SK-N-SH (cell line): Measurements from ENCODE around the gene FEZF1. TPM values are rescaled to one million over a fixed set of nuclear protein-coding genes. Genes with fewer than 3 reads are reported as not detected.
A peak's percentile ranks its signal among the peaks of the same experiment; 100 is the strongest.

Experiments
- CTCF ChIA-PET: fragments of 300-600, 350-600 bp; formaldehyde crosslinking; extraction: SDS; loops from one replicate; lab custom pipeline; 2021; lab: Yijun Ruan, JAX
- POLR2A ChIA-PET: fragments of 350-600 bp; sonication (Branson Sonifier 250); formaldehyde crosslinking; extraction: SDS; loops from one replicate; lab custom pipeline; 2020; ENCODE audit warnings: antibody characterized with exemption, inconsistent platforms; lab: Yijun Ruan, JAX
- DNase-seq: peaks from one replicate; pipeline ENCODE4 v3.0.0; 2012
- H2AFZ ChIP-seq: fragments of 200-600 bp; sonication (generic); 2 replicates; pipeline ENCODE4 v1.8.1; 2016; ENCODE audit warnings: antibody characterized with exemption, mild to moderate bottlenecking, low read depth
- H3F3A ChIP-seq: fragments of 200-600 bp; sonication (generic); replicated peaks from 2 replicates; pipeline ENCODE3; 2016; ENCODE audit warnings: antibody characterized with exemption, mild to moderate bottlenecking; ENCODE audit not compliant: insufficient read depth
- H3K27ac ChIP-seq, 2 experiments: fragments of 200-500 bp in 1 of 2; fragments of 200-600 bp in 1 of 2; sonication (Bioruptor generic) in 1 of 2; sonication (generic), shearing (Covaris generic) in 1 of 2; 2 replicates each; pipeline versions ENCODE4 v1.5.1 to v1.6.1; 2014 to 2016; ENCODE audit warnings: low read depth in 2 of 2, inconsistent platforms in 1 of 2, low read length in 1 of 2, mild to moderate bottlenecking in 1 of 2, mixed read lengths in 1 of 2
- H3K27me3 ChIP-seq: fragments of 200-600 bp; sonication (generic), shearing (Covaris generic); 2 replicates; pipeline ENCODE4 v1.6.1; 2016; ENCODE audit warnings: mixed run types; ENCODE audit not compliant: insufficient read depth
- H3K36me3 ChIP-seq, 2 experiments: fragments of 200-500 bp in 1 of 2; fragments of 200-600 bp in 1 of 2; sonication (Bioruptor generic) in 1 of 2; sonication (generic) in 1 of 2; replicated peaks in 1 of 2; 2 replicates each; pipeline versions ENCODE3 to v1.5.1; 2014 to 2016; ENCODE audit warnings: low read length in 1 of 2, mild to moderate bottlenecking in 1 of 2; ENCODE audit not compliant: insufficient read depth in 2 of 2, control insufficient read depth in 1 of 2
- H3K4me1 ChIP-seq, 2 experiments: fragments of 200-500 bp in 1 of 2; fragments of 200-600 bp in 1 of 2; sonication (Bioruptor generic) in 1 of 2; sonication (generic), shearing (Covaris generic) in 1 of 2; 2 replicates each; pipeline versions ENCODE4 v1.5.1 to v1.6.1; 2014 to 2016; ENCODE audit warnings: low read depth in 1 of 2, low read length in 1 of 2, mixed run types in 1 of 2; ENCODE audit not compliant: insufficient read depth in 2 of 2, control insufficient read depth in 1 of 2
- H3K4me2 ChIP-seq: fragments of 200-600 bp; sonication (generic), shearing (Covaris generic); 2 replicates; pipeline ENCODE4 v1.6.1; 2017; ENCODE audit warnings: mixed run types
- H3K4me3 ChIP-seq, 2 experiments: fragments of 200-500 bp in 1 of 2; fragments of 200-600 bp in 1 of 2; sonication (Bioruptor generic) in 1 of 2; sonication (generic), shearing (Covaris generic) in 1 of 2; 2 replicates each; pipeline versions ENCODE4 v1.5.1 to v1.8.1; 2014 to 2016; ENCODE audit warnings: low read depth in 2 of 2, inconsistent platforms in 1 of 2, low read length in 1 of 2, mild to moderate bottlenecking in 1 of 2, mixed read lengths in 1 of 2, moderate library complexity in 1 of 2
- H3K79me2 ChIP-seq: fragments of 200-600 bp; sonication (generic); 2 replicates; pipeline ENCODE4 v1.8.1; 2017; ENCODE audit warnings: mild to moderate bottlenecking; ENCODE audit not compliant: insufficient read depth
- H3K9ac ChIP-seq: fragments of 200-600 bp; sonication (generic); 2 replicates; pipeline ENCODE4 v1.6.1; 2017; ENCODE audit warnings: mixed run types
- H3K9me2 ChIP-seq: fragments of 200-600 bp; sonication (generic); 2 replicates; pipeline ENCODE4 v1.6.1; 2017; ENCODE audit warnings: mixed run types
- H3K9me3 ChIP-seq: fragments of 200-600 bp; sonication (generic); 2 replicates; pipeline ENCODE4 v1.6.1; 2017; ENCODE audit warnings: mixed run types, mild to moderate bottlenecking, moderate library complexity
- H4K20me1 ChIP-seq: fragments of 200-600 bp; sonication (generic); 2 replicates; pipeline ENCODE4 v1.6.1; 2017; ENCODE audit warnings: mild to moderate bottlenecking, mixed run types; ENCODE audit not compliant: insufficient read depth
- CHD2 ChIP-seq: fragments of 150-350 bp; IDR thresholded peaks from 2 replicates; pipeline ENCODE4 v1.6.1; 2018; ENCODE audit warnings: low read length; ENCODE audit not compliant: partially characterized antibody
- EZH2phosphoT487 ChIP-seq: fragments of 200-600 bp; sonication (generic); IDR thresholded peaks from 2 replicates; pipeline ENCODE4 v1.6.1; 2017; ENCODE audit warnings: low read depth, mixed run types, mild to moderate bottlenecking, antibody characterized with exemption, moderate library complexity, borderline replicate concordance
- FOSL2 ChIP-seq: IDR thresholded peaks from 2 replicates; pipeline ENCODE4 v1.4.0; 2012; ENCODE audit warnings: low read depth, mild to moderate bottlenecking, moderate library complexity, borderline replicate concordance
- FOXJ3 ChIP-seq: sonication (generic); formaldehyde crosslinking; IDR thresholded peaks from 2 replicates; pipeline ENCODE4 v1.5.1; 2020; ENCODE audit warnings: mild to moderate bottlenecking, missing genetic modification reagents
- IRF3 ChIP-seq: fragments of 150-350 bp; IDR thresholded peaks from 2 replicates; pipeline ENCODE4 v1.6.1; 2016; ENCODE audit warnings: mild to moderate bottlenecking, low read depth, low read length
- NFIC ChIP-seq: IDR thresholded peaks from 2 replicates; pipeline ENCODE4 v1.4.0; 2012; ENCODE audit warnings: borderline replicate concordance
- RCOR1 ChIP-seq: fragments of 150-350 bp; IDR thresholded peaks from 2 replicates; pipeline ENCODE4 v1.6.1; 2017; ENCODE audit warnings: antibody characterized with exemption, low read length
- RFX5 ChIP-seq: IDR thresholded peaks from 2 replicates; pipeline ENCODE4 v1.6.1; 2012; ENCODE audit warnings: mild to moderate bottlenecking, improper control_type of control experiment, low read length
- TEAD4 ChIP-seq: IDR thresholded peaks from 2 replicates; pipeline ENCODE4 v1.4.0; 2012; ENCODE audit warnings: mild to moderate bottlenecking, borderline replicate concordance; ENCODE audit not compliant: insufficient read depth
- WGBS: methylation state at CpG from one replicate; pipeline ENCODE4 v1.1.6; 2017; ENCODE audit warnings: low lambda C conversion rate; 5-methylcytosine and 5-hydroxymethylcytosine counted together
- polyA plus RNA-seq, 3 experiments: library from polyadenylated mRNA; depleted of rRNA; stranded (reverse); fragments of >200 nt; gene quantifications; 2 replicates each; pipeline ENCODE4 v1.2.3, GENCODE V29; 2012

FEZF1 gene
- polyA plus RNA-seq, 1 of the 3 experiments (the other 2 are of a cell fraction), result not detected

GRCh38 chr7:122300956-122301833 is 3.4 kb downstream of the FEZF1 start:
- Histone ChIP-seq H3K9ac (no peak overlapping the region), H4K20me1 (no peaks in the 10 kb centered on the region), H3K27me3 (peaks cover 73% of the 10 kb centered on the region), H3F3A (no peaks in the 10 kb centered on the region), H3K27ac (no peak overlapping the region), H3K36me3 (no peaks in the 10 kb centered on the region), H3K9me3 (no peaks in the 10 kb centered on the region), H3K9me2 (no peaks in the 10 kb centered on the region), H3K79me2 (no peaks in the 10 kb centered on the region), H3K4me2 (no peak overlapping the region), H3K4me3 (no peak overlapping the region), H2AFZ (no peak overlapping the region), H3K4me1 (no peaks in the 10 kb centered on the region)
- TF ChIP-seq FOSL2, result no peak
- TF ChIP-seq CHD2, result no peak
- TF ChIP-seq EZH2phosphoT487, result peak; percentile 44; the same call in 1 of the 2 replicates
- 5% methylated on average over 11 of the region's 11 CpGs for WGBS
- DNase-seq, result no peak
- ChIA-PET POLR2A (no interaction called here), CTCF (no interaction called here)

GRCh38 chr7:122300211-122300932 is 4.2 kb downstream of the FEZF1 start:
- Histone ChIP-seq H3K9me2 (no peaks in the 10 kb centered on the region), H3K79me2 (no peaks in the 10 kb centered on the region), H3K4me1 (no peaks in the 10 kb centered on the region), H3K4me2 (no peak overlapping the region), H3K36me3 (no peaks in the 10 kb centered on the region), H3K27me3 (peaks cover 65% of the 10 kb centered on the region), H4K20me1 (no peaks in the 10 kb centered on the region), H3F3A (no peaks in the 10 kb centered on the region), H3K9me3 (no peaks in the 10 kb centered on the region), H3K27ac (no peak overlapping the region), H3K9ac (no peak overlapping the region), H3K4me3 (no peak overlapping the region), H2AFZ (no peak overlapping the region)
- ChIA-PET POLR2A (no interaction called here), CTCF (no interaction called here)
- TF ChIP-seq TEAD4 (no peak), NFIC (no peak), RCOR1 (no peak), RFX5 (no peak), IRF3 (no peak), EZH2phosphoT487 (0 out of 2 replicates have a peak, but pooled peaks have one; percentile 33), FOXJ3 (no peak)
- no peak for DNase-seq
- WGBS, result 15% methylated on average over 28 of the region's 43 CpGs
